Skin epidermis (tissue), 12 donors: ENCODE results near the gene PPARA.
"Not testable (repeated sequence)": the region's sequence is repeated elsewhere in the genome, so short reads cannot be mapped to it uniquely, and the experiment has no call there.

Experiments used
- H3K27ac ChIP-seq, 21 experiments: fragments of 200-600 bp; sonication (generic) in 11 of 21; one replicate each; pipeline ENCODE4 v1.5.0; 2020; ENCODE audit warnings: mild to moderate bottlenecking in 3 of 21, inconsistent platforms in 2 of 21, moderate library complexity in 2 of 21
- H3K4me3 ChIP-seq, 7 experiments: fragments of 200-600 bp; sonication (generic) in 2 of 7; one replicate each; pipeline ENCODE4 v1.5.0; 2020; ENCODE audit warnings: inconsistent platforms in 2 of 7, mild to moderate bottlenecking in 2 of 7, moderate library complexity in 1 of 7

PPARA gene

GRCh38 chr22:46124383-46125144, 25.8 kb upstream of the PPARA start:
- H3K27ac ChIP-seq: no peak overlapping the region

DNA sequence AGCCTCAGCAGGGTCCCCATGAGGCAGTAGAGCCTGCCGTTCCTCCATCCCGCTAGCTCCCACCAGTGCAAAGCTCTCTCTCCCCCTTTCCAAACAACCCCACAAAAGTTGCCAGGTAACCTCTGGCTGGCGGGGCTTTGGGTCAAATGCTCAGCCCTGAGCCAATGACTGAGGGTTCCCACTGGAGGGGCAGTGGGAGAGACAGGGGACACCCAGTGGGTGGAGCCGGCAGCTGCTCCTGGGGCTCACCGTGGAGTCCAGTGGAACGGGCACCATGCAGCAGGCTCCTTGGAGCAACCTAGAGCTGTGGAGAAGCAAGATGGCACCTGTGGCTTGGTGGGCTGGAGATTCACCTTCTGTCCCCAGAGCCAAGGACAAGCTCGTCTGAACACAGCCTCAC, 25.0 kb upstream of the PPARA start:
- Histone ChIP-seq H3K27ac (no peak overlapping the region), H3K4me3 (no peak overlapping the region)

More at GRCh38 chr22:46124383-46125144, 25.8 kb upstream of the PPARA start:
- no peak overlapping the region for H3K4me3 ChIP-seq

DNA sequence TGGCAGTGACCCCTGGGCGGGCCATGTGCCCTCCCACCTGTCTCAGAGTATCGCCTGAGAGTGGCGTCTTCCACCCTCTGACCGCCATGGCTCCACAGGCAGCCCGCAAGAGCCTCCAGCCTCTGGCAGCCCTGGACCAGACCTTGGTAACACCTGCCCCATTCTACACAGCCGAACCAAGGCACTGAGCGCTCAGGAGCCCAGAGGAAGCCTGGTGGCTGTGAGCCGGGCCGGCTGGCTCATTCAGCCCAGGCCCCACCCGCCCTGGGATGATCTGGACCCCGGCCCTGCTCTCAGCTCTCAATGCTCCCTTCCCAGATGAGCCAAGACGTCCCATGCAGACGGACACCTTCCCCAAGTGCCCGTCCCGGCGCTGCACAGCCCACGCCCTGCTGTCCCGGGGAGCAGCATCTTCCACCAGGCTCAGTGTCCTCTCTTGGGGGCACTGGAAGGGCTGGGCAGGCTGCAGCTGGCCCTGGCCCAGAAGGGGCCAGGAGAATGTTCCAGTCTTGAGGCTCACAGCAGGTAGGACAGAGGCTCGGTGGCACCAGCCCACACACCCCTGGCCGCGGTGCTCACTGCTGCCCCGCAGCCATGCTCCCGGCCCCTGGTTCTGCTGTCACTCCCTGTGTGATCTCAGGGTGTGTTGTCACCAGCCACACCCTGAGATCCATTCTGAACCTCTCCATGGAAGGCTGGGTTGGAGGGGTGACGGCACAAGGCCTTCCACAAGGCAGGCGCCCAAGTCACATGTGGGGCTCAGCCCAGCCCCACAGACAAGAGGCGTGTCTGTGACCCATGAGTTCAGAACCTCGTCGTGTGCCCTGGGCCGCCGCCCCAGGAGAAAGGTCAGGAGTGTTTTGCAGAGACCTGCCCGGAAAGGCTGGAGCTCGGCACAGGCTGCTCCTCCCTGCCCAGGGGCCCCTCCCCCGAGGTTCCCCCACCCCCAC, 24.2 kb upstream of the PPARA start:
- peak overlapping the region in 1 of 21 experiments; percentile 26 for H3K27ac ChIP-seq

GRCh38 chr22:46126853-46127385, 23.4 kb upstream of the PPARA start:
- no peak overlapping the region for H3K4me3 ChIP-seq
- H3K27ac ChIP-seq: no peak overlapping the region

More for the DNA sequence above, 24.2 kb upstream of the PPARA start:
- no peak overlapping the region for H3K4me3 ChIP-seq

DNA sequence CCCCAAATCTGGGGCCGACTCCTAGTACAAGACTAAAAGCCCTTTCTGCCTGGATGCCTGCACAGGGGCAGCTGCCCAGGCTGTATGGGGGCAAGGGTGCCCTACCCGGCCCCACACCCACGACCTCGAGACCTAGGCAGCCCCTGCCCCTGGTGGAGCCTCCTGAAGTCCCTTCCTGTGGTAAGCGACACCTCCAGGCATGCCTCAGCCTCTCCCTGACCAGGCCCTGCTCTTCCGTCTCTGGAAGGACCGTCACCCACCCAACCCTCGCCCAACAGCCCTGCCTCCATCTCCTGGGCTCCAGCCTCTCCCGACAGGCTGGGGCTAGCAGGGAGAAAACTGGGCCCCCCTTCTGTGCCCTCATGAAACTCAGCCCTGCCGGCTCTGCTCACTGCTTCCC, 22.8 kb upstream of the PPARA start:
- H3K27ac ChIP-seq: no peak overlapping the region
- H3K4me3 ChIP-seq: no peak overlapping the region

GRCh38 chr22:46128606-46129005, 21.7 kb upstream of the PPARA start:
- H3K4me3 ChIP-seq: no peak overlapping the region
- H3K27ac ChIP-seq: peak overlapping the region in 1 of 21 experiments; percentile 34

DNA sequence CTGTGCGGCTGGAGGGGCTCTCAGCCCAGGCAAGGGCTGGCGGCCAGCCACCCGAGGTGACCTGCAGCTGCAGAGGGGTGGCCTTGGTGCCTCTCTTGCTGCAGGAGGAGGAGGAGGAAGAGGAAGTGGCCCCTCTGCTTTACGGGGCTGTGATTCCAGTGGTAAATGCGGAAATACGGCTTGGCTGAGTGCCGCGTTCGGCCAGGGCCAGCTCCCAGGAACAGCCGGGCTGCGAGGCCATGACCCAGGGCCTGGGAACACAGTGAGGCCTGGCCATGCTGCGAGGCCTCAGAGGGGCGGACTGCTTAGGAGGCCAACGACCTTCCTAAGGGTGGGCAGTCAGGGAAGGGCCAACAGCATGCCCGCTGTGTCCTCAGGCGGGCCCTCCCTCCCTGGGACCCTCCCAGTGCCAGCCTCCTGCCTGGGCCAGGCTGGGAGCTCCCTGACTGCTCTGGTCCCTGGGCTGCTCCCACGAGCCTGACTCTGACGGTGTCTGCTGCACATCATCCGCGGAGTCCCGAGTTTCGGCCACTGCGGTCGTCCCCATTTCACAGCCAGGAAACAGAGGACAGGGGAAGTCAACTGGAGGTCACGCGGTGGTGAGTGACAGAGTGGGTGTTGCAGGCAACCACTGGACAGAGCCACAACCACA, 20.8 kb upstream of the PPARA start:
- Histone ChIP-seq H3K4me3 (no peak overlapping the region), H3K27ac (peak overlapping the region in 14 of 21 experiments; percentile 1 to 73 (median 46))

DNA sequence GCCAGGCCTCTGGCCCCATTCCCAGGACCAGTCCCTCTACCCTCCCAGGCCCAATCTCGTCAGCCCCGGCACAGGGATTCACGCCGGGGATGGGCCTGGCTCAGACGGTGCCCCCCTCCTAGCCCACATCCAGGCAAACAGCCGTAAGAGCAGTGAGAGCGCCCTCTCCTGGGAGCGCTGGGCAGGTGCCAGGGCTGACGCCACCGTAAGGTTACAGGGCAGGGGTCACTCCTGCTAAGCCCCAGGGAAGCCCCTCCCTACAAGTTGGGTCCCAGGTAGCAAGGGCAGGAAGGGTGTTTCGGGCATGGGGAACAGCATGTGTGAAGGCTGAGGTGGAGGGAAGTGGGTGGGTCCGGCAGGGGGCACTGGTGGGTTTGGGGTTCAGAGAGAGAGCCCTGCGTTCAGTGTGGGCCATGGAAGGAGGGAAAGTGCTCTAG, 19.2 kb upstream of the PPARA start:
- H3K27ac ChIP-seq: no peak overlapping the region

DNA sequence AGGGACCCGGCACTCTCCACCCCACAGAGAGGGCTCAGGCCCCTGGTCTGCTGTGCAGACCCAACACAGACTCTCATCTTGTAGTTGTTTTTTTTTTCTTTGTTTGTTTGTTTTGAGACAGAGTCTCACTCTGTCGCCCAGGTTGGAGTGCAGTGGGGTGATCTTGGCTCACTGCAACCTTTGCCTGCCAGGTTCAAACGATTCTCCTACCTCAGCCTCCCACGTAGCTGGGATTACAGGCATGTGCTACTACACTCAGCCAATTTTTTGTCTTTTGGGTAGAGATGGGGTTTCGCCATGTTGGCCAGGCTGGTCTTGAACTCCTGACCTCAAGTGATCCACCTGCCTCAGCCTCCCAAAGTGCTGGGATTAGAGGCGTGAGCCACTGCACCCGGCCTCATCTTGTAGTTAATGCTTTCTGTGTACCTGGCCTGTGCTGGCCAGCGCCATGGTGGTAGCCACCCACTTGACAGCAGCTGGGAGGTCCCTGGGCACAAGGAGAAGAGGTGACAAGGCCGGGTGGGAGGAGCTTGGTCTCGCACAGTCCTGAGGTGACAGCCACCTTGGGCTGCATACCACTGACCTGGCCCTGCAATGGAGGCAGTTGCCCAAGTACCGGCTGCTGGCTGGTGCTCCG, 18.0 kb upstream of the PPARA start:
- not testable (repeated sequence) for H3K4me3 ChIP-seq, H3K27ac ChIP-seq

More for the DNA sequence above, 19.2 kb upstream of the PPARA start:
- no peak overlapping the region for H3K4me3 ChIP-seq

GRCh38 chr22:46132830-46133587, 17.3 kb upstream of the PPARA start:
- H3K27ac ChIP-seq: no peak overlapping the region
- H3K4me3 ChIP-seq: no peak overlapping the region

GRCh38 chr22:46133588-46133855, 16.8 kb upstream of the PPARA start:
- Histone ChIP-seq H3K27ac (no peak overlapping the region), H3K4me3 (no peak overlapping the region)

GRCh38 chr22:46134111-46134705, 16.1 kb upstream of the PPARA start:
- no peak overlapping the region for H3K4me3 ChIP-seq
- H3K27ac ChIP-seq: no peak overlapping the region

DNA sequence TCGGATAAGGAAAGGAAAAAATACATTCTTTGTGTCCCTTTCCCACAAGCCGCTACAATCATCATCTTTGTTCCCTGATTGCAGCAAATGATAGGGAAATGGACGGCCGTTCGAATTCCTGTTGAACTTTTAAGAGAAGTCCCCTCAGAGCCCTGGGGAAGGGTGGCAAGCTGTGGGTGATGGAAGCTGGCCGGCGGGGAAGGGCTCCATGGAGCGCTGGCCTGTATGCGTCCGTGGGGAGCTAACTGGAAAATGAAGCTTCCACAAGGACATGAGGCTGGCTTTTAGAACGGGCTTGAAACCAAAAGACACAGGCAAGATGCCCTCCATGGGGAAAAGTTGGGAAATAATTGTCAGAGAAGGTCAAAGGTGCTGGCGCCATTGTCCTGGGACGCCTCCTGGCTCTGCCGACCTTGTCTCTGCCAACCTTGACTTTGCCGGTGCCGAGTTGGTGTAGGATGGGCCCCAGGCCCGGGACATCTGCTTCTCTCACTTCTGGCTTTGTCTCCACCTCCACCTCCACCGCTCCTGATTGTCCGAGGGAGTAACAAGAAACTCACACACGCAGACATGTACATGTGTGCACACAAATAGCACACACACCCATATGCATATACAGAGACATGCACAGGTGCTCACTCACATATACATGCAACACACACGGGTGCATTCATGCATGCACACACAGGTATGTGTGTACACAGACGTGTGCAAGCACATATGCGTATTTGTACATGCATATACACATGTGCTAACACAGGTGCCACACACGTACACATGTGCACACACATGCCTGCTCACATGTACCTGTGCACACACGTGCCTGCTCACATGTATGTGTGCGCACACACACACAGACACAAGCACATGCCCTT, 14.5 kb upstream of the PPARA start:
- no peak overlapping the region for H3K4me3 ChIP-seq
- no peak overlapping the region for H3K27ac ChIP-seq

GRCh38 chr22:46136486-46137217, 13.7 kb upstream of the PPARA start:
- Histone ChIP-seq H3K4me3 (no peak overlapping the region), H3K27ac (no peak overlapping the region)

GRCh38 chr22:46137218-46137766, 13.0 kb upstream of the PPARA start:
- H3K4me3 ChIP-seq: no peak overlapping the region
- H3K27ac ChIP-seq: no peak overlapping the region

DNA sequence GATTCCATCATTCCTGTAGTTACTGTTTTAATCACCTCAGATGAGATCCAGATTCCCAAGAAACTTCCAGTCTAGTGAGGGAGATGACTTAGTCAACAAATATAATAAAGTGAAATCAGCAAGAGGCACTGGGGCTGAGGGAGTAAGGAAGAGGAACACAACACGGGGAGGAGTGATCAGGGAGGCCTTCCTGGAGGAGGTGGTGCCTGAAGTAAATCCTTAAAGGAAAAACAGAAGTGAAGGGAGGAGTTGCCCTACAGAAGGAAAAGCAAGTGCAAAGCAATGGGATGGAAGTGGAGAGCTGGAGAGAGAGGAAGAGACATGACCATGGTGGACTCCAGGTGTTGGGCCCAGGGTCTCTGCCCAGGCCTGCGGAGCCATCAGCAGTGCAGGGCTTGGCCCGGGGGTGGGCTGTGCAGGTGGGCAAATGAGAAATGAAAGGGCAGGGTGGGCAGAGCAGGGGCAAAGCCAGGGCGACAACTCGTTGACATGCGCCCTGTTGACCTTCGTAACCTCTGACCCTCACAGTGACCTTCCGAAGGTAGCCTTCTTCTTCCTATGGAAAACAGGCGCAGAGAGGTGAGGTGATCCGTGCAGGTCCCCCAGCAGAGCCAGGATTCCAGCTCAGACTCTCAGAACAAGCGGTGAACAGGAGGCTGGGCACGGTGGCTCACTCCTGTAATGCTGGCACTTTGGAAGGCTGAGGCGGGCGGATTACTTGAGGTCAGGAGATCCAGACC, 12.1 kb upstream of the PPARA start:
- Histone ChIP-seq H3K4me3 (no peak overlapping the region), H3K27ac (no peak overlapping the region)
